H1 (cell line): Measurements from ENCODE around the gene KIDINS220. TPM values are rescaled to one million over a fixed set of nuclear protein-coding genes. Genes with fewer than 3 reads are reported as not detected.

Experiments used
- CTCF ChIA-PET: fragments of 300-600 bp; sonication (Branson Sonifier 250); formaldehyde crosslinking; loops from one replicate; lab custom pipeline; 2021; ENCODE audit not compliant: partially characterized antibody; lab: Charles Lee
- POLR2A ChIA-PET: fragments of 300-600 bp; sonication (Branson Sonifier 250); formaldehyde crosslinking; loops from one replicate; lab custom pipeline; 2021; ENCODE audit warnings: inconsistent platforms; ENCODE audit not compliant: partially characterized antibody; lab: Charles Lee
- DNase-seq, 2 experiments: peaks; one replicate each; pipeline versions ENCODE4 v3.0.0 to v3.0.0-alpha.2; 2010 to 2022; ENCODE audit warnings: low spot score in 2 of 2, low read depth in 1 of 2, mixed read lengths in 1 of 2
- FAIRE-seq: peaks from 2 replicates; lab custom pipeline; 2011; peaks lifted over from hg19 to GRCh38; lab: Jason Lieb, UNC
- H2AFZ ChIP-seq: 2 replicates; pipeline ENCODE4 v1.8.1; 2012; ENCODE audit warnings: low read length, inconsistent platforms
- H2AK5ac ChIP-seq: 2 replicates; pipeline ENCODE4 v1.6.1; 2013; ENCODE audit warnings: low read depth, low read length
- H2BK120ac ChIP-seq: replicated peaks from 2 replicates; pipeline ENCODE3; 2013; ENCODE audit warnings: low read depth, low read length, inconsistent platforms
- H2BK12ac ChIP-seq: 2 replicates; pipeline ENCODE4 v1.6.1; 2013; ENCODE audit warnings: low read depth, low read length
- H2BK15ac ChIP-seq: 2 replicates; pipeline ENCODE4 v1.6.1; 2013; ENCODE audit warnings: low read length
- H2BK20ac ChIP-seq: 2 replicates; pipeline ENCODE4 v1.6.1; 2013; ENCODE audit warnings: low read length
- H2BK5ac ChIP-seq: 2 replicates; pipeline ENCODE4 v1.6.1; 2013; ENCODE audit warnings: low read depth, low read length
- H3K14ac ChIP-seq: 2 replicates; pipeline ENCODE4 v1.6.1; 2013; ENCODE audit warnings: inconsistent platforms; ENCODE audit not compliant: insufficient read length
- H3K18ac ChIP-seq: 2 replicates; pipeline ENCODE4 v1.6.1; 2013; ENCODE audit warnings: low read length; ENCODE audit errors: extremely low read depth
- H3K23ac ChIP-seq: 2 replicates; pipeline ENCODE4 v1.6.1; 2013; ENCODE audit warnings: inconsistent platforms; ENCODE audit not compliant: insufficient read length
- H3K23me2 ChIP-seq: 2 replicates; pipeline ENCODE4 v1.6.1; 2013; ENCODE audit warnings: low read depth, low read length
- H3K27ac ChIP-seq: 2 replicates; pipeline ENCODE4 v1.6.1; 2011; ENCODE audit warnings: low read depth, low read length, inconsistent platforms
- H3K27me3 ChIP-seq, 4 experiments: replicated peaks in 1 of 4; 1 replicate in 1 of 4; 2 replicates in 3 of 4; pipeline versions ENCODE4 v1.6.1 to v1.8.1; 2011 to 2013; ENCODE audit warnings: low read length in 3 of 4, mild to moderate bottlenecking in 3 of 4, inconsistent platforms in 2 of 4, mixed read lengths in 2 of 4, moderate library complexity in 1 of 4; ENCODE audit not compliant: control insufficient read depth in 3 of 4, insufficient read depth in 3 of 4; ENCODE audit errors: extremely low read depth in 1 of 4
- H3K36me3 ChIP-seq, 4 experiments: 2 replicates each; pipeline versions ENCODE4 v1.6.1 to v1.8.1; 2011 to 2013; ENCODE audit warnings: mild to moderate bottlenecking in 4 of 4, low read length in 3 of 4, moderate library complexity in 2 of 4, control low read depth in 1 of 4, inconsistent platforms in 1 of 4; ENCODE audit not compliant: insufficient read depth in 4 of 4, control insufficient read depth in 2 of 4
- H3K4ac ChIP-seq: replicated peaks from 2 replicates; pipeline ENCODE3; 2013; ENCODE audit warnings: low read length, low read depth, mixed read lengths, inconsistent platforms; ENCODE audit not compliant: insufficient read length
- H3K4me1 ChIP-seq, 4 experiments: replicated peaks in 1 of 4; 1 replicate in 1 of 4; 2 replicates in 3 of 4; pipeline versions ENCODE4 v1.6.1 to v1.8.1; 2011 to 2013; ENCODE audit warnings: low read length in 3 of 4, inconsistent platforms in 2 of 4, mixed read lengths in 1 of 4; ENCODE audit not compliant: insufficient read depth in 4 of 4, control insufficient read depth in 3 of 4
- H3K4me2 ChIP-seq, 2 experiments: 2 replicates each; pipeline versions ENCODE4 v1.6.1 to v1.8.1; 2011 to 2013; ENCODE audit warnings: low read depth in 2 of 2, low read length in 2 of 2, control low read depth in 1 of 2, inconsistent platforms in 1 of 2, mild to moderate bottlenecking in 1 of 2; ENCODE audit not compliant: insufficient read depth in 1 of 2
- H3K4me3 ChIP-seq, 4 experiments: fragments of 200-600, 300-600 bp in 1 of 4; sonication (generic), shearing (Covaris generic), sonication (Bioruptor Twin) in 1 of 4; 2 replicates each; pipeline versions ENCODE4 v1.5.1 to v1.8.1; 2011 to 2016; ENCODE audit warnings: low read length in 4 of 4, low read depth in 3 of 4, control low read depth in 2 of 4, inconsistent platforms in 2 of 4, mild to moderate bottlenecking in 2 of 4, mixed read lengths in 1 of 4, moderate library complexity in 1 of 4; ENCODE audit not compliant: insufficient read depth in 2 of 4; ENCODE audit errors: extremely low read depth in 1 of 4
- H3K56ac ChIP-seq: replicated peaks from 2 replicates; pipeline ENCODE3; 2013; ENCODE audit warnings: low read depth, mild to moderate bottlenecking, mixed read lengths, low read length, inconsistent platforms; ENCODE audit not compliant: insufficient read length
- H3K79me1 ChIP-seq: 2 replicates; pipeline ENCODE4 v1.6.1; 2013; ENCODE audit warnings: low read depth, low read length, control low read depth
- H3K79me2 ChIP-seq, 2 experiments: 2 replicates each; pipeline versions ENCODE4 v1.6.1 to v1.8.1; 2012 to 2013; ENCODE audit warnings: low read length in 2 of 2, mild to moderate bottlenecking in 2 of 2, inconsistent platforms in 1 of 2; ENCODE audit not compliant: insufficient read depth in 2 of 2, control insufficient read depth in 1 of 2
- H3K9ac ChIP-seq, 4 experiments: replicated peaks in 1 of 4; 1 replicate in 1 of 4; 2 replicates in 3 of 4; pipeline versions ENCODE4 v1.6.1 to v1.8.1; 2011 to 2013; ENCODE audit warnings: low read depth in 3 of 4, low read length in 3 of 4, control low read depth in 2 of 4, mild to moderate bottlenecking in 2 of 4, moderate library complexity in 2 of 4, inconsistent platforms in 1 of 4; ENCODE audit errors: extremely low read depth in 1 of 4
- H3K9me3 ChIP-seq, 2 experiments: 2 replicates each; pipeline versions ENCODE4 v1.6.1 to v1.8.1; 2012 to 2013; ENCODE audit warnings: mild to moderate bottlenecking in 2 of 2, moderate library complexity in 2 of 2, control low read depth in 1 of 2, inconsistent platforms in 1 of 2, low read depth in 1 of 2, low read length in 1 of 2, mixed read lengths in 1 of 2; ENCODE audit not compliant: insufficient read depth in 2 of 2
- H4K20me1 ChIP-seq, 2 experiments: replicated peaks in 1 of 2; 2 replicates each; pipeline versions ENCODE3 to v1.8.1; 2011 to 2013; ENCODE audit warnings: inconsistent platforms in 2 of 2, low read length in 2 of 2, mild to moderate bottlenecking in 1 of 2; ENCODE audit not compliant: insufficient read depth in 2 of 2, control insufficient read depth in 1 of 2
- H4K5ac ChIP-seq: 2 replicates; pipeline ENCODE4 v1.6.1; 2013; ENCODE audit warnings: low read length, low read depth, mixed read lengths, inconsistent platforms; ENCODE audit not compliant: insufficient read length
- H4K8ac ChIP-seq: 2 replicates; pipeline ENCODE4 v1.8.0; 2013; ENCODE audit warnings: mild to moderate bottlenecking, moderate library complexity, low read length, inconsistent platforms; ENCODE audit not compliant: insufficient read depth; ENCODE audit errors: extremely low read depth
- H4K91ac ChIP-seq: replicated peaks from 2 replicates; pipeline ENCODE3; 2013; ENCODE audit warnings: low read length, mixed read lengths, inconsistent platforms; ENCODE audit not compliant: insufficient read length
- RAD21 ChIP-seq, 2 experiments: IDR thresholded peaks in 1 of 2; conservative IDR thresholded peaks in 1 of 2; 2 replicates each; pipeline ENCODE4 v1.6.1; 2011; ENCODE audit warnings: low read depth in 2 of 2, low read length in 2 of 2, improper control_type of control experiment in 1 of 2, inconsistent platforms in 1 of 2, mild to moderate bottlenecking in 1 of 2, moderate library complexity in 1 of 2
- SIN3A ChIP-seq, 2 experiments: IDR thresholded peaks in 1 of 2; conservative IDR thresholded peaks in 1 of 2; 2 replicates each; pipeline ENCODE4 v1.6.1; 2011 to 2012; ENCODE audit warnings: low read length in 2 of 2, improper control_type of control experiment in 1 of 2, low read depth in 1 of 2, mild to moderate bottlenecking in 1 of 2
- WGBS, 2 experiments: shearing (Covaris generic) in 1 of 2; methylation state at CpG; one replicate each; pipeline versions ENCODE4 v1.1.6 to v1.1.7; 2013 to 2015; ENCODE audit warnings: low lambda C conversion rate in 2 of 2, mixed read lengths in 2 of 2, inconsistent platforms in 1 of 2, low coverage in 1 of 2, missing lambda C conversion rate in 1 of 2; ENCODE audit not compliant: insufficient replicate concordance in 2 of 2, insufficient coverage in 1 of 2, insufficient read length in 1 of 2; ENCODE audit errors: extremely low coverage in 1 of 2, missing lambda C conversion rate in 1 of 2; 5-methylcytosine and 5-hydroxymethylcytosine counted together
- polyA plus RNA-seq, 7 experiments: library from polyadenylated mRNA; depleted of rRNA in 3 of 7; stranded (reverse) in 5 of 7; unstranded in 2 of 7; fragments of >200 nt in 5 of 7; fragments of 200-250 nt in 2 of 7; gene quantifications; 1 replicate in 5 of 7; 2 replicates in 1 of 7; 4 replicates in 1 of 7; pipeline versions ENCODE4 v1.2.1 to v1.2.3, GENCODE V29; 2011 to 2013; ENCODE audit warnings: missing spikeins in 2 of 7, mixed read lengths in 2 of 7
- total RNA-seq: library from RNA; stranded (reverse); fragmentation: NEBNext Ultra II Directional; extraction: Animal tissue kit (Norgen Biotek cat#: 25700); gene quantifications from 2 replicates; pipeline ENCODE4 v1.2.1, GENCODE V29; 2021
- TF ChIP-seq, protein P1 (sequence below), 3 experiments: IDR thresholded peaks; 1 replicate in 2 of 3; 2 replicates in 1 of 3; pipeline versions ENCODE4 v1.5.1 to v1.6.1; 2011; ENCODE audit warnings: low read length in 3 of 3, mild to moderate bottlenecking in 3 of 3, inconsistent platforms in 2 of 3, low read depth in 1 of 3, moderate library complexity in 1 of 3; ENCODE audit not compliant: insufficient read depth in 1 of 3; ENCODE audit errors: control extremely low read depth in 1 of 3

Gene KIDINS220
- total and polyA plus RNA-seq, 2 of the 8 experiments (the other 6 are each of a cell fraction or from before 2014, with no cell fraction given) = 21.2 to 27.1 TPM

DNA sequence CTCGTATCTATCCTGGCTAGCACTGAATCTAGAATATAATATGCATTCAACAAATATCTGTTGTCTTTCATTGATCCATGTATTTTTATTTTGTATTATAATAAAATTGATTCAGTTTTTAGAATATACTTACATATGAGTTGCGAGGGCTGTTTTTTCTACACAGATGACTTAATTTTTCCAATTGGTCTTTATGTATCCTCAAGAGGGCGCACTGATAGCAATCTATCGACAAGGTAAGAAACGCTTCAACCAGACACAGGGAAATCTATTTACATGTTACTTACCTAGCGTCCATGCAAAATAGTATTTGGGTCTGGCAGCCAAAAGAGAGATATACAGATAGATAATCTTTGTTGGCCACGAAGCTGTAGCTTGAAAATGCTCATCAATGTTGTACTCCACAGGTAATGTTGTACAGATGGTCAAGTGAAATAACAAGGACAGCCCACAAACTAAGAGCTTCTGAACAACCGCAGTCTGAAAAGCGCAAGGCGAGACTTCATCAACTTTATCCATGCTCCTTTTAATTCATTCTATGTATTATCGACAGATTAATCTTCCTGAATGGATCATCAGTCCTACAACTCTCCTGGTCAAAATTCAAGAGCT lies 35.5 kb upstream of the KIDINS220 start:
- Histone ChIP-seq H3K27ac (no peak overlapping the region), H3K23me2 (no peaks in the 10 kb centered on the region), H3K79me1 (no peaks in the 10 kb centered on the region), H4K91ac (no peak overlapping the region), H3K4me2 (no peak overlapping the region), H3K4me1 (no peaks in the 10 kb centered on the region), H3K4ac (no peak overlapping the region), H3K4me3 (no peak overlapping the region), H4K5ac (no peak overlapping the region), H3K18ac (no peak overlapping the region), H2BK120ac (no peak overlapping the region), H3K56ac (no peak overlapping the region), H3K79me2 (no peaks in the 10 kb centered on the region), H3K9ac (no peak overlapping the region), H2BK12ac (no peak overlapping the region), H4K20me1 (no peaks in the 10 kb centered on the region)
- FAIRE-seq (no peak), DNase-seq (no peak)
- TF ChIP-seq SIN3A (conservative IDR thresholded peaks at IDR 0.05 in 1 of 2, IDR thresholded peaks at IDR 0.05 in 1 of 2; ENCODE audit: low read depth in 1 of 2, low read length in 2 of 2) (no peak), RAD21 (IDR thresholded peaks at IDR 0.05 in 1 of 2, conservative IDR thresholded peaks at IDR 0.05 in 1 of 2; ENCODE audit: low read depth in 2 of 2, low read length in 2 of 2) (peak; percentile 64 to 70)
- TF ChIP-seq, protein P1, sequence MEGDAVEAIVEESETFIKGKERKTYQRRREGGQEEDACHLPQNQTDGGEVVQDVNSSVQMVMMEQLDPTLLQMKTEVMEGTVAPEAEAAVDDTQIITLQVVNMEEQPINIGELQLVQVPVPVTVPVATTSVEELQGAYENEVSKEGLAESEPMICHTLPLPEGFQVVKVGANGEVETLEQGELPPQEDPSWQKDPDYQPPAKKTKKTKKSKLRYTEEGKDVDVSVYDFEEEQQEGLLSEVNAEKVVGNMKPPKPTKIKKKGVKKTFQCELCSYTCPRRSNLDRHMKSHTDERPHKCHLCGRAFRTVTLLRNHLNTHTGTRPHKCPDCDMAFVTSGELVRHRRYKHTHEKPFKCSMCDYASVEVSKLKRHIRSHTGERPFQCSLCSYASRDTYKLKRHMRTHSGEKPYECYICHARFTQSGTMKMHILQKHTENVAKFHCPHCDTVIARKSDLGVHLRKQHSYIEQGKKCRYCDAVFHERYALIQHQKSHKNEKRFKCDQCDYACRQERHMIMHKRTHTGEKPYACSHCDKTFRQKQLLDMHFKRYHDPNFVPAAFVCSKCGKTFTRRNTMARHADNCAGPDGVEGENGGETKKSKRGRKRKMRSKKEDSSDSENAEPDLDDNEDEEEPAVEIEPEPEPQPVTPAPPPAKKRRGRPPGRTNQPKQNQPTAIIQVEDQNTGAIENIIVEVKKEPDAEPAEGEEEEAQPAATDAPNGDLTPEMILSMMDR (IDR thresholded peaks at IDR 0.05; ENCODE audit: control extremely low read depth in 1 of 3, insufficient read depth in 1 of 3, low read depth in 1 of 3, low read length in 3 of 3) = peak in 2 of 3 experiments; percentile 59 to 61; a peak in 3 of 4 replicates
- TF ChIP-seq, all 59 proteins: peak for 2
- Histone ChIP-seq H3K14ac (no peak overlapping the region), H2BK15ac (no peak overlapping the region), H2BK20ac (no peak overlapping the region), H2AK5ac (no peak overlapping the region), H3K36me3 (no peaks in the 10 kb centered on the region; a peak in 1 of 8 replicates), H3K9me3 (no peaks in the 10 kb centered on the region), H2AFZ (no peak overlapping the region), H3K27me3 (no peaks in the 10 kb centered on the region), H4K8ac (no peak overlapping the region), H2BK5ac (no peak overlapping the region), H3K23ac (no peak overlapping the region)
- WGBS, 2 experiments = 54% methylated on average over 11 of the region's 11 CpGs; no CpG with 5 or more reads in 1 of the 2 experiments
- POLR2A ChIA-PET = no interaction called here
- CTCF ChIA-PET = interaction anchor here (0.6 to 3.9 kb wide), 23 partner anchors 9 to 241 kb away, joined by 3 to 20 read pairs (median 3); no protein-coding TSS in a partner anchor
